ENCODE results near the gene B4GALNT2. TPM values are rescaled to one million over a fixed set of nuclear protein-coding genes. Genes with fewer than 3 reads are reported as not detected.

B4GALNT2 gene
- total RNA-seq, 2 experiments from 2014 or later: 0.06 to 0.16 TPM

- Mint-ChIP-seq H3K36me3 (ENCODE audit: low read depth) (no peaks in the 10 kb centered on the region), H3K27me3 (no peaks in the 10 kb centered on the region), H3K4me1 (ENCODE audit: low read depth) (no peaks in the 10 kb centered on the region), H3K4me3 (no peak overlapping the region), H3K27ac (no peak overlapping the region), H3K9me3 (no peaks in the 10 kb centered on the region)
- Histone ChIP-seq H3K9me3 (ENCODE audit: control insufficient read depth in 1 of 2, insufficient read depth in 1 of 2, low read length in 2 of 2) (no peaks in the 10 kb centered on the region), H3K27ac (ENCODE audit: low read depth in 1 of 2, low read length in 2 of 2) (no peak overlapping the region), H3K4me1 (ENCODE audit: insufficient read depth, low read length) (peaks cover 3% of the 10 kb centered on the region), H3K27me3 (ENCODE audit: control insufficient read depth in 1 of 2, insufficient read depth in 2 of 2, low read length in 2 of 2) (no peaks in the 10 kb centered on the region), H3K36me3 (ENCODE audit: insufficient read depth, low read length) (no peaks in the 10 kb centered on the region), H3K4me3 (ENCODE audit: low read length) (no peak overlapping the region)
- CTCF ChIA-PET: no interaction called here
- ATAC-seq (ENCODE audit: poor library complexity) (no peak), DNase-seq (no peak)
- intact Hi-C loops (cut with DNase I, micrococcal nuclease): no loop called here
- POLR2A ChIA-PET: interaction anchor here (0.7 to 1.5 kb wide), 7 partner anchors 8 to 26 kb away, joined by 3 to 6 read pairs (median 4); partner anchors contain the start of genes ABI3 and GNGT2
- TF ChIP-seq CTCF (IDR thresholded peaks at IDR 0.05): no peak
Measured at GRCh38 chr17:49200423-49201083, 68.0 kb downstream of the B4GALNT2 start.

- no peak overlapping the region for H3K27ac Mint-ChIP-seq
- Histone ChIP-seq H3K27me3 (ENCODE audit: control insufficient read depth in 1 of 2, insufficient read depth in 2 of 2, low read length in 2 of 2) (no peaks in the 10 kb centered on the region), H3K36me3 (ENCODE audit: insufficient read depth, low read length) (peaks cover 2% of the 10 kb centered on the region), H3K4me3 (ENCODE audit: low read length) (no peak overlapping the region), H3K9me3 (ENCODE audit: control insufficient read depth in 1 of 2, insufficient read depth in 1 of 2, low read length in 2 of 2) (no peaks in the 10 kb centered on the region), H3K4me1 (ENCODE audit: insufficient read depth, low read length) (peaks cover 3% of the 10 kb centered on the region), H3K27ac (ENCODE audit: low read depth in 1 of 2, low read length in 2 of 2) (no peak overlapping the region)
- no peak for DNase-seq
- no peaks in the 10 kb centered on the region for H3K9me3 Mint-ChIP-seq
- no peak overlapping the region for H3K4me3 Mint-ChIP-seq
- CTCF ChIA-PET: no interaction called here
- H3K27me3 Mint-ChIP-seq: no peaks in the 10 kb centered on the region
- ATAC-seq (ENCODE audit: poor library complexity): no peak
- H3K4me1 Mint-ChIP-seq (ENCODE audit: low read depth): no peaks in the 10 kb centered on the region
- no peaks in the 10 kb centered on the region for H3K36me3 Mint-ChIP-seq (ENCODE audit: low read depth)
- intact Hi-C loops (cut with DNase I, micrococcal nuclease): no loop called here
- no peak for TF ChIP-seq CTCF (IDR thresholded peaks at IDR 0.05)
- POLR2A ChIA-PET: interaction anchor here (0.6 to 1.5 kb wide), 3 partner anchors 9 to 20 kb away, joined by 3 to 6 read pairs (median 4); no protein-coding TSS in a partner anchor
Measured at GRCh38 chr17:49201481-49201927, 68.9 kb downstream of the B4GALNT2 start.

GRCh38 chr17:49203796-49204195 is 71.2 kb downstream of the B4GALNT2 start:
- H3K4me3 ChIP-seq (ENCODE audit: low read length): no peak overlapping the region
- Mint-ChIP-seq H3K27me3 (no peaks in the 10 kb centered on the region), H3K36me3 (ENCODE audit: low read depth) (no peaks in the 10 kb centered on the region), H3K27ac (no peak overlapping the region), H3K4me3 (no peak overlapping the region), H3K4me1 (ENCODE audit: low read depth) (peaks cover 8% of the 10 kb centered on the region), H3K9me3 (no peaks in the 10 kb centered on the region)
- POLR2A ChIA-PET: interaction anchor here (2.2 kb wide), 1 partner anchor 12 kb away, joined by 12 read pairs; no protein-coding TSS in a partner anchor
- no peak for DNase-seq
- intact Hi-C loops (cut with DNase I, micrococcal nuclease): no loop called here
- no peak overlapping the region for H3K27ac ChIP-seq (ENCODE audit: low read depth in 1 of 2, low read length in 2 of 2)
- ATAC-seq (ENCODE audit: poor library complexity): no peak
- CTCF ChIA-PET: no interaction called here
- peaks cover 19% of the 10 kb centered on the region for H3K4me1 ChIP-seq (ENCODE audit: insufficient read depth, low read length)
- no peak for TF ChIP-seq CTCF (IDR thresholded peaks at IDR 0.05)
- peaks cover 3% of the 10 kb centered on the region for H3K36me3 ChIP-seq (ENCODE audit: insufficient read depth, low read length)
- H3K27me3 ChIP-seq (ENCODE audit: control insufficient read depth in 1 of 2, insufficient read depth in 2 of 2, low read length in 2 of 2): no peaks in the 10 kb centered on the region
- no peaks in the 10 kb centered on the region for H3K9me3 ChIP-seq (ENCODE audit: control insufficient read depth in 1 of 2, insufficient read depth in 1 of 2, low read length in 2 of 2)

All from CD4-positive, alpha-beta T cell (primary cell).